ENCODE measurements around the gene TEAD4.

TEAD4 gene

GRCh38 chr12:2960996-2961616 is 1.9 kb downstream of the TEAD4 start:
- peak in 1 of 2 experiments; percentile 18 for DNase-seq

- DNase-seq, result no peak
Observed at GRCh38 chr12:2961705-2962104, 2.5 kb downstream of the TEAD4 start.

GRCh38 chr12:2963154-2963759 is 4.1 kb downstream of the TEAD4 start:
- DNase-seq, result no peak

- DNase-seq, result no peak
Observed at GRCh38 chr12:2963760-2964292, 4.6 kb downstream of the TEAD4 start.

- no peak for DNase-seq
Observed at GRCh38 chr12:2967651-2968050, 8.5 kb downstream of the TEAD4 start.

GRCh38 chr12:2970744-2971143 is 11.5 kb downstream of the TEAD4 start:
- DNase-seq, result no peak

- no peak for DNase-seq
Observed at GRCh38 chr12:2973566-2973965, 14.4 kb downstream of the TEAD4 start.

- no peak for DNase-seq
Observed at GRCh38 chr12:2974560-2974971, 15.4 kb downstream of the TEAD4 start.

- DNase-seq, result no peak
Observed at GRCh38 chr12:2976581-2976996, 17.4 kb downstream of the TEAD4 start.

GRCh38 chr12:2977776-2978175 is 18.6 kb downstream of the TEAD4 start:
- DNase-seq, result no peak

GRCh38 chr12:2979806-2980205 is 20.6 kb downstream of the TEAD4 start:
- DNase-seq, result no peak

GRCh38 chr12:2980630-2981029 is 21.4 kb downstream of the TEAD4 start:
- DNase-seq, result no peak

GRCh38 chr12:2982361-2982760 is 23.2 kb downstream of the TEAD4 start:
- no peak for DNase-seq

- no peak for DNase-seq
Observed at GRCh38 chr12:2984249-2984648, 25.1 kb downstream of the TEAD4 start.

- DNase-seq, result no peak
Observed at GRCh38 chr12:2984698-2985097, 25.5 kb downstream of the TEAD4 start.

GRCh38 chr12:2986876-2987275 is 27.7 kb downstream of the TEAD4 start:
- DNase-seq, result no peak

- no peak for DNase-seq
Observed at GRCh38 chr12:2988494-2988893, 29.3 kb downstream of the TEAD4 start.

GRCh38 chr12:2992724-2993123 is 33.5 kb downstream of the TEAD4 start:
- DNase-seq, result no peak

GRCh38 chr12:2997989-2998670 is 38.9 kb downstream of the TEAD4 start:
- no peak for DNase-seq

- no peak for DNase-seq
Observed at GRCh38 chr12:2998789-2999264, 39.6 kb downstream of the TEAD4 start.

GRCh38 chr12:2999265-2999841 is 40.2 kb downstream of the TEAD4 start:
- no peak for DNase-seq

- DNase-seq, result no peak
Observed at GRCh38 chr12:3000548-3001275, 41.5 kb downstream of the TEAD4 start.

GRCh38 chr12:3002646-3003045 is 43.4 kb downstream of the TEAD4 start:
- no peak for DNase-seq

Measured in activated T-cell treated with anti-CD3 and anti-CD28 coated beads, Interleukin-2, amount 50 U/mL, for 48 hours (primary cell).